GM18909 (cell line): ENCODE measurements around the gene PTCH1.

Experiments
- ATAC-seq: cut with Tn5 transposase; IDR thresholded peaks from one replicate; pipeline ENCODE4 v1.9.1; 2021; ENCODE audit warnings: mild to moderate bottlenecking; ENCODE audit not compliant: unreplicated experiment, poor library complexity

The PTCH1 gene

DNA sequence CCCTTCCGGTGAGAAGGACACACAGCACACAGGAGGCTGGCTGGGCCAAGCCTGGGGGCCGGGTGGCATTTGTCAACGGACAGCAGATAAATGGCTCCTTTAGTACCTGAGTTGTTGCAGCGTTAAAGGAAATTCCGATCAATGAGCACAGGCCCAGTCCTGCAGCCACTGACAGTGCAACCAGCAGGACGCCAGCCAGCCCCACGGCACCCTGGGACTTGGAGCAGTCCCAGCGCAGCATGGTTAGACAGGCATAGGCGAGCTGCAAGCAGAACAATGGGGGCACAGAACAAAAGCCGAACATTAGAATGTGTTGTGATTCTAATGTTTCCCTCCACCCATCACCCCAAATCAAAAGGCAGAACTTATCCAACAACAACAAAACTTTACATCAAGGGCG lies 39.3 kb downstream of the PTCH1 start:
- no peak for ATAC-seq

DNA sequence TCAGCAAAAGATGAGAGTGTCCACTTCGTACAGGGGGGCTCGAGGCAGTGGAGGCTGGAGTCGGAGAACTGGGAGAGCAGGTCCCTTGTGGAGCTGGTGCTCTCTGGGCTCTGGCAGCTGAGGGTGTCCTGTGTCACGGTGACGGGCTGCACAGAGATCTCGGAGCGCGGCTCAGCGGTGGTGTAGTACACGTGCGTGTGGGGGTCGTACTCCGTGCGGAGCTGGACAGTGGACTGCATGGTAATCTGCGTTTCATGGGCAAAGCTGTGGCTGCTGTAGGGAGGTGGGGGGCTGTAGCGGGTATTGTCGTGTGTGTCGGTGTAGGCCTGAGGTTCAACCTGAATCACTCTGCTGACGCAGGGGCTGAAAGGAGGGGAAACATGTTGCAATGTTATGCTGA lies 48.0 kb downstream of the PTCH1 start:
- no peak for ATAC-seq

DNA sequence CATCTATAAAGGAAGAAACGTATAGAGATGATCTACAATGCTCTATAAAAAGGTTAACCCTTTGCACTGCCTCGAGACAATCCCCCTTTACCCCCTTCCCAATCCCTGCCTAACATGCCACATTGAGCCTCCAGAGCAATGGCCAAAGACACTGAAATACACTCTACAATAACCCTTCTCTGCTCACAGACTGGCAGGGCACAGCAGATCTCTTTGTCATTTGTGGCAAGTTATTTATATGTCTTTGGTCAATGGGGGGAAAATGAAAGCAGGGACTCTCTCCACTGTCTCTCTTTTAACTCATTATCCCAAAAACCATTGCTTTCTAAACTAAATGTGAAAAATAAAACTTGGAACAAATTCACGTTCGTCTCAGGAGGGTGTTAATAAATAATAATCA lies 51.7 kb downstream of the PTCH1 start:
- ATAC-seq = no peak

DNA sequence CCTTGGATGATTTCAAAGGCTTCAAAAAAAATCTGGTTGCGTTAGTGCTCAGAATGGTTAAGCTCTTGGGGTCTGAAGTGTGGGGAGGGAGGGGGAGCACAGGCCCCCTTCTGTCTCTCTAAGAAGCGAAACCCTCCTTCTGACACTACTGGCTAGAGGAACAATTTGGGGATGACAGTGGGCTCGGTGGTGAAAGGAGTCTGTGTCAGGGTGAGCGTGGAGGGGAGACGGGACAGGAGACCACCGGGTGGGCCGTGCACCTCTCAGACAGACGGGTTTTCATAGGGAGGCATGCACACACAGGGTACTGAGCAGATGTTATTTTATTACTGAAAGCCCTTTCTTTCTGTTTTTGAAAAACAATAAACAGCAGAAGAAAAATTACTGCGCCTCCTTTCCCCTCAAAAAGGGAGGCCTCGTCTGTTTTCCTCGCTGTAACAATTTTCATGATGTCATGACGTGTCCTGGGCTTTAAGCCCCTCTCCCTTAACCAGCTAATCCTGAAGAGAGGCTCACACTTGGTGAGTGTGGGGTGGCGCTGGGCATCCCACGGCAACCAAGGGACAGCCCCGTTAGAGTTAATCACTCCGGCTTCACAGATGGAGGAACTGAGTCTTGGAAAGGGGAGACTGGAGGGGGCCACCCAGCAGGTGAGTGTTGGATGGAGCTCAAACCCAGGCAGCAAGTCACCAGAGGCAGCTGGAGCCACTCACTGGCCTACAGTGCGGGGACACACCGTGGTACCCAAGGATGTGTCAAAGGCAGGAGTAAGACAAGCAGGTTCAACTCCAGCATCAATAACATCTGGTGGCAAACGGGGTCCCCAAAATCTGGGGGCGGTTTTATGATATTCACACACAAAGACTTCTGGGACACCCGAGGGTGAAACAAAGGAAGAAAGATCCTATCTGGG lies 53.4 kb downstream of the PTCH1 start:
- ATAC-seq = peak; percentile 17

DNA sequence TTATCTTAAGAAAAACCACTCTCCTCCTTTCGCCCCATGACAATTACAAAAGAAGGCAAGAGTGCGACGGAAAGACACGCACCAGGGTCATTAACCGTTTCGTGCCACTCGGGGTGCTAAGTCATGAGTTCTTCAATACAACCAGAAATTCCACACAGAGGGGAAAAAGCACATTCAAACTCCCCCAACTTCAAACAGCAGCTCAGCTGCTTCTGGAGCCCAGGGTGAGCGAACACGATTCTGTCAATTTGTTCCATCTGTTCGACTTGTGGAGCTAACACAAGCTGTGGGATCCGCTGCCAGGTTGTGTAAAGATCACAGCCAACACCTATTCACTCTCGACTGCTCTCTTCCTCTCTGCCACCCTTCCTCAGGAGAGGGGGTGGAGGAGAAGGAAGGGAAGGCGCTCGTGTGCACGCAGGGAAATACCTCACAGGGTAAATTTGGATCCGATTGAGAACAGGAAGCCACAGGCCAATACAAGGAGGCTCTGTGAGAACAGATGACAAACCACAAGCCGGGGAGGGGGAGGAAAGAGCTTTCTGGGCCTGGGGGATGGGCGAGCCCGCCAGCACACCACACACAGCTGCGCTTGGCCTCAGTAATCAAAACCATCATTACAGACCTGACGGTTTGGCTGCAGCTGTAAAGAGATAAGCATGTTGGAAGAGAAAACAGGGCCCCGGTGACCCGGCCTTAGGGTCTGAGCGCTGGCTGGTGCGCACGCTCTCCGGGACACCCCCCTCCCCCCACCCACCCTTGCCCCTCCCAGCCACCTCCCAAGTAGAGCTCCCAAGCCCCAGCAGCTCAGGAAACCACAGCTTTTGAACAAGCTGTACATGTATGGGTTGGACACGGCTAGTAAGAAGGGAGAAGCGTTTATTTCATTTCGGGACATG lies 54.3 kb downstream of the PTCH1 start:
- peak; percentile 92 for ATAC-seq

DNA sequence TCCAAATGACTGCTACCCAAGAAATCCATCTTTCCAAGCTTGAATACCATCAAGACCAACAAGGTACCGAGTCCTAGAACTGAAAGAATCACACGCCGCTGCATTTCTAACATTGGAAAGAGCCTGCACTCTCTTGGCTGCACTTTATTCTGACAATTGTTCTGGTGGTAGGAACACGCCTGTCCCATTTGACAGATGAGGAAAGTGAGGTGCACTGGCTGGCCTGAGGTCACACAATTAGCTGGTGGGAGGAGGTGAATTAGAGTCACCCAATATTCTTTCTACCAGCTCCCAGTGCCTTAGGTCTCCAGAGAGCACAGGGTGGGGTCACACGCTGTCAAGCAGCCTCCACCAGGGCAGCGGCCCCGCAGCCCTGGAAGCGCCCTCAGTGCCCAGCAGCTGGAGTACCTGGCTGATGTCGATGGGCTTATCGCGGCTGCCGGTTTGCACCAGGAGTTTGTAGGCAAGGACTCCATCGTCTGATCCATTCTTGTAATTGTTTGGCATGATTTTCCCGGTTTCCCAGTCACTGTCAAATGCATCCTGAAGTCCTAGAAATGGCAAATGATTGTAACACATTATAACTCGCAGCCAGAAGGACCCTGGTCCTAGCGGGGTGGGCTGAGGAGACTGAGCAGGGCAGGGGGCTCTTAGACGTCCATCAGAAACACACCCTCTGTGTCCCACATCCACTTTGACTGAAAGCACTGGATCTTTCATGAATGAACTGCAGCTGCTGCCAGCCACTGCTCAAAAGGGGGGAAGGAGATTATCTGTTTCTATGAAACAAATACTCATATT lies 55.1 kb downstream of the PTCH1 start:
- ATAC-seq = no peak

DNA sequence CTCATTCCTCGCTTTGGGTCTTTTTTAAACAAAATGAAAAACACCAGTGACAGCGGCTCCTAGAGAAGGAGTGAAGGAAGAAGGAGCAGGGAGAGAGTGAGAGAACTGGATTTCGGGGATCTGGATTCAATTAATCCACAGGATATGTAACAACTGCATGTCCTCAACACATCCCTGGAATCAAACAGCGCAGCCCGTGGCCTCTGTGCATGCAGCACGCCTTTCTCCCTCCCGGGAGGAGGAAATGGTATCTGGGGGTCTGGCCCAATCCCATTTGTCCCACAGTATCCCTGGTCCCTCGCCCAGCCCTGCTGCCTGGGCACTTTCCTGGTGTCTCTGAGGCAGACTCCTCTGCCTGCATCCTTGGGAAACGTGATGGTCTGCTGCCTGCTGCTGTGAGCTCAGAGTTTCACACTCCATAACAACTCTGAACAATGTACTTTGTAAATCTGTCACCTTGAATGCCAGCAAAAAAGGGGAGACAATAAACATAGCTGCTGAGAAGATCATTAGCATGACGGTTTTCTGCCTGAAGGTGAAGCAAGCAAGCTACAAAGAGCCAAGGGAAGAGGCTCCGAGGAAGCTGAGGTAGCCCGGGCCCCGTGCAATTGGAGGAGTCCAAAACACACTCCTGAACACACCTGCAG lies 56.1 kb downstream of the PTCH1 start:
- ATAC-seq = no peak

DNA sequence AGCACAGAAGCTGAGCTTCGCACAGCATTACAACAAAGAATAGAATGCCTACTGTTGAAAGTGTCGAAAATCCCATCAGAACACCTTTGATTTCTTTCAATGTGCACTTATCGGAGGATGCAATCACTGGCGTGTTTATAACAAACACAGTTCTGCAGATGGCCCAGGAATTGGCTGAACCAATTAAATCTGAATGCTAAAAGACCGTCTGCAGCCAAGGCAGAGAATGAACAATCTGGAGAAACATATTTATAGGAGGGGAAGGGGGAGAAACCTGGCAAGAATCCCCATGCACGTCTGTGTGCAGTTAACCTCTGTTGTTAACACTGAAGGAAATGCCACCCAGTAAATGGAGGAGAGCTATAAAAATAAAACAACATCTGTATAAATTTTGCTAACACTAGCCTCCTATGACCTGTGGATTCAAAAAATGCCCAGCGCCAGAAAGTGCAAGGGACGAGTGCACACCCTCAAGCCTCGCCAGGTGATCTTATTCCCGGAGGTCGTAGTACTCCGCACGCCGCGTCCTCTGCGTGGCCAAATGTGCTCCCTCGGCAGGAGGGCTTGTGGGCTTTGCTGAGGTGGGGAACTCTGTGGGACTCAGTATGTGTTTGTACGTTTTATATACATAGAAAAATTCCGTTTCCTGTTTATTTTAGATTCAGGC lies 56.8 kb downstream of the PTCH1 start:
- ATAC-seq = no peak

DNA sequence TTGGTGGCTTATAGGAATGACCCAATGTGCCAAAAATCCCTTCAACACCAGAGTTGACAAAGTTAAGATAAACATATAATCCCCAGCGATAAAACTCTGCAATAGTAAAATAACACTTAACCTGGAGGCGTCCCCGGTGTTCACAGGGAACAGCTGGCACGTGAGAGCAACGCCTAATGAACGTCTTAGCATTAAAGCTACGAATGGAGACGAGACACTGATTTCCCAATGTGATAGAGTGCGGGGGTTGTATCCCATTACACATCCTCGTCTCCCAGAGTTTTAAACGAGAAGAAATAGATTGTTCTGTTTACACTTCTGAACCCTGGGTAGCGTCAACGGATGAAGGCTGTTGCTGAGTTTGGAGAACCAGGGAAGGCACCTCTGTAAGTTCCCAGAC lies 57.6 kb downstream of the PTCH1 start:
- ATAC-seq = no peak

DNA sequence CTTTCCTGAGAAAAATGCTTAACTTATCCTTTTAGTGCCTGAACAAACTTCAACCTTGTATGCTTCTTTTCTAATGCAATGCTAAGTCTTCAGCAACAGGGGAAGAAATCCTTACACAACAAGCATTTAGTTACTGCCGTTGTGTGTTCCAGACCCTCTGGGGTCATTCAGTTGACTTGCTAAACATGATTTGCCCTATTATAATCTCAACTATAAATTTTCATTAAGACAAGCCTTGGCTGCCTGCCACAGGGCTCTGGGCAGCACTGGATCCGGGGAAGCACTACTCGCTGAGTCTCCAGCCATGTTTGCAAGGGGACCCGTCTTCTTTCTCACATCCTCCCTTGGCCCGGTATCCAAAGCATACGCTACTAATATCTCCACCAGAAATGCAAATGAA lies 58.1 kb downstream of the PTCH1 start:
- ATAC-seq = no peak

DNA sequence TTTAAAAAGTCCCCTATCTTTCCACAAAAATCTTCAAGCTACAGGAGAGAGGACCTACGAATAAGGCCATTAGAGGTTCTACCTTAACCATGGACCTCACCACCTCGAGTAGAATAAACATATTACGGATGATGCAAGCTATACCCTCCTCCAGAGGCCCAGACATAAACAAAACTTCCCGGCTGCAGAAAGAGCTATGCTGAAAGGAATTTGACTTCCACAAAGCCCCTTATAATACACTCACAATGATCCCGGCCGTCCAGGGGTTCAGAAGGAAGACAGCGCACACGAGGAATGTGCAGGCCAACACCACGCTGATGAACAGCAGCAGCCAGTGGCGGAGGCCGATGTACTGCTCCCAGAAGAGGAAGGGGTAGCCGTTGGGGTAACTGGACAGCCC lies 59.0 kb downstream of the PTCH1 start:
- ATAC-seq = no peak

DNA sequence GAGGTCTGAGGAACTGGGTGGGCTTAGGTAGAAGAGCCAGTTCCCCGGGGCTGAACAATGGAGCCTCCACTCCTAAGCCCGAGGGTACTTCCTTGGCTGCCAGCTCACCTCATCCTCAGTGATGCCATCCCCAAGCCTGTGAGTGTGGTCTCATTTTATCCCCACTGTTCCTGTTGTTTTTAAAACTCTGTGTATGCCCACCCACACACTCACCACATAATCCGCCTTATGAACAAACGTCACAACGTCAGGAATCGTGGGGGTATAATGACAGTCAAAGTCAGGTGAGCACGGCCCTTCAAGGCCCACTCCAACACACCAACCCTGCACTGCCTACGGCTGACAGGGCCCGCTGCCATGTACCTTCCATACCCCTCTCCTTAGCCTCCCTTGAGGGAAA lies 61.1 kb downstream of the PTCH1 start:
- ATAC-seq = no peak

DNA sequence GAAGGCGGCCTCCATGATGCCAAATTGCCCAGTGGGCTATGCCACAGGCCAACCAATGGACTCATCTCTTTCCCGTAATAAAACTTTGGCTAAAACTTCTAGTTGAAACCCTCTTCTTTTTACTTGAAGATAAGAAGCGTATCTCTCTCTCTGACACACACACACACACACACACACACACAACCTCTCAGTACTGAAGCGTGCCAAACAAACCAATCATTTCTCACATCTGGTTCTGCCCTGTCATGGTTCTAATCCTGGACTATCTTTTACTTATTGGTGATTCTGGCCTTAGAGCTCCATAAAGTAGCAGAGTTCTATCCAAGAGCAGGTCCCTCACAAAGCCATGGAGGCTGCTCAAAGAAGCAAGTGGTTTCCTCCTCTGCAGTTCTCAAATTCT lies 64.6 kb downstream of the PTCH1 start:
- no peak for ATAC-seq

DNA sequence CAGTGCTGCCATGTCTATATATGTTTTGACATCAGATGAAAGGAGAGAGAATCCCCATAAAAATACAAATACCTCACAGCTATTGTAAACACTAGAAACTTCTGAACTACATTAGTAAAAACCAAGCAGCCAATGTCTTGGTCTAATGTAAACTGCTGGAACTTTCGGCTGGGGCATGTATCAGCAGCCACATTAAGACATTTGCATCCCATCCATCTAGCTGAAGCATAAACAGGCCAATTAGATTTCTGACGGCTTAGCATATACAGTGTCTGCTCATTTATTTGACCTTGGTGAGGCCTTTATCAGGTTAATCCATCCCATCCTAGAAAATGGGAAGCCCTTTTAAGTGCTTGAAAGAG lies 65.7 kb downstream of the PTCH1 start:
- no peak for ATAC-seq

DNA sequence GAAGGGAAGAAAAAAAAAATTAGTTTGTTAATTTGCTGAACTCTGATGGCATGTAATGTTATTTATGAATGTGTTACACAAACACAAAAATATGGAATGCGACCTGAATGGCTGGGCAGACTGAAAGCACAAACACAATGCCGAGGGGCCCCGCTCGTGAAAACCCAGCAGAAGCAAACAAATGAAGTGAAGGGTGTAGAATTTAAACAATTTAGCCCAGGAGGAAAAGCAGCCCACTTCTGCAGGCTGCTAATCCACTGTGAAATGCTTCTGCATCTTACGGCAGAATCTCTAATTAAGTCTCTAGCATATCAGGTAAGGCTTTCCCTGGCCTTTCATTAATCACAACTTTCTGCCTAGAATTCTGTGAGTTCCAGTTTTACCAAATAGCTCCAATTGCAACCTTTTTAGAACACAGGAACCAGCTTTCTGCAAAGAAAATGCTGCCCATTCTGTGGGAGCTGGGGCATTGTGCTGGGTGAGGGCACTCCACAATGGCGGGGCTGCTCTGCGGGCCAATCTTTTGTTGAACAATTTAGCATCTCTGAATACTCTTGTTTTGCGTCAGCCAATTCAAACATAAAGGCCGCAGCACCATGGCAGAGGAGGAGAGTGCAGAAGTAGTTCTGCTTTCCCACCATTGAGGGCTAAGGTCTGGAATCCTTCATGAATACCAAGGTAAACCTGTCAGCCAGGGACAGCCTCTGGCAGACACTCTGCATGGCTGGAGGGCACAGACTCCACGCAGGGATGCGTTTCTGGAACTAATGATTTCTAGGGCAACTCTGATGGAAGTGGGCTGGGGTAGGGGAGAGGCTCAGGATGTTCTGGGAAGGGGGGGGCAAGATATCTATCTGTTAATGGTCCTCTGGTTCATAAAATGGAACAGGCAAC lies 66.4 kb downstream of the PTCH1 start:
- no peak for ATAC-seq

DNA sequence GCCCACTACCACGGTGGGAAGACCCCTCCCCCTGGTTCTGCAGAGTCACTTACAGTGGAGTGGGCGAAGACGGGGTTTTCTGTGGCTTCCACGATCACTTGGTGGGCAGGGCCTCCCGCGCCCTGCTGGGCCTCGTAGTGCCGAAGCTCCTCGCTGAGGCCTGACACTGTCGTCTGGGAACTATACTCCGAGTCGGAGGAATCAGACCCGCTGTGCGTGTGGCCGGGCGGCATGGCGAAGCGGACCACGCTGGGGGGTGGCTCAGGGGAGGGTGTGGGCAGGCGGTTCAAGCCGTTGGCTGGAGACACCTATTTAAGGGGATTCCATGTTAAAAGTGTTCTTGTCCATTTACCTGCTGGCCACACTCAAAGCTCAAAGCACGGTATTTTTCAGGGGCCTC lies 67.8 kb downstream of the PTCH1 start:
- no peak for ATAC-seq

DNA sequence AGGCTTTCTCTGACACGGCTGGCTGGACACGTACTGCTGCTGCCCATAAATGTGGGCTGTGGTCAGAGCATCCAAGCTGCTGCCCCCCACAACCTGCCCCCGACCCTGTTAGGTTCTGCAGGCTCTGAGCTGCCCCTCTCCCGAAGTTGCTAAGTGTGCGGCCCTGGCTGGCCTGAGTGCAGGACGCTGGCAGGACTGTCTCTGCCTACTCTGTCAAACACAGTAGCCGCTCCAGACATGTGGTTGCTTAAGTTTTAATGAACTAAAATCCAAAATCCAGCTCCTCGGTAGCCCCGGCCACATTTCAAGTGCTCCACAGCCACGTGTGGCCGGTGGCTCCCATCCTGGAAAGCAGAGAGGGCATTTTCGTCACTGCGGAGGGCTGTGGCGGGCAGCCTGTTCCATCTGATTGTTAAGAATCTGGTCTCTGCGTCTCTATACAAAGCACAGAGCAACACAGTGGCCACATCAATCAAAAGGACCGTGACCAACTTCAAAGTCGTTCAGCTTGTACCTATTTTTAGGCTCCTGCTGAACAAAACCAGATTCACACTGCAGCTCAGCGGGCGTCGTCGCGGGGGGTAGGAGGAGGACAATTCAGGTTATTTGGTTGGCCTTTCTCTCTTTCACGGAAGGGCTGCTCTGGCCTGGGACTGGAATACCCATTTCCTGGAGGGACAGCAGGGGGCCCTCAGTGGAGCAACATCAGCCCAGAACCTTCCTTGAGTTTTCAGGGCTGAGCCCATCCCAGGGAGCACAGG lies 68.9 kb downstream of the PTCH1 start:
- ATAC-seq = no peak

DNA sequence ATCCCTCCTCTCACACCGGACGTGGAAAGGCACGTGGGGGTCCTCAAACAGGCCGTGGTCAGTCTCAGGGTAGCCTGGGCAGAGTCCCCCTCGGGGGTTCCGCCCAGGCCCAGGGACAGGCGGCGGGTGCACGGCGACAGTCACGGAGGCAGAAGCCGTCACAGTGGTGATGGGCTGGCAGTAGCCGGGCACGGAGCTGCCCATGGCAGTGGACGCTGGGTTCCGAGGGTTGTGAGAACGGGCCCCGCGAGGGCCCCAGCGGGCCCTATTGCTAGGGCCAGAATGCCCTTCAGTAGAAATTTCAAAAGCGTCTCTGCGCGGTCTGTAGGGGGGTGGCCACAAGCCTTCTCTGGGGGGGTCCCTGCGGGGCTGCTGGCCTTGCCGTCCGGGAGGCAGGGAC lies 69.8 kb downstream of the PTCH1 start:
- ATAC-seq = no peak
